Stimulated activated CD8-positive, alpha-beta memory T cell treated with anti-CD3 and anti-CD28 coated beads, Interleukin-2, amount 100 ng/mL, for 1 hour (primary cell): ENCODE data around the gene INO80C.

ENCODE experiments used
- DNase-seq, 2 donors: peaks; one replicate each; pipeline ENCODE4 v3.0.0-alpha.2; 2020; ENCODE audit warnings: low read depth in 2 of 2

Gene INO80C

DNA sequence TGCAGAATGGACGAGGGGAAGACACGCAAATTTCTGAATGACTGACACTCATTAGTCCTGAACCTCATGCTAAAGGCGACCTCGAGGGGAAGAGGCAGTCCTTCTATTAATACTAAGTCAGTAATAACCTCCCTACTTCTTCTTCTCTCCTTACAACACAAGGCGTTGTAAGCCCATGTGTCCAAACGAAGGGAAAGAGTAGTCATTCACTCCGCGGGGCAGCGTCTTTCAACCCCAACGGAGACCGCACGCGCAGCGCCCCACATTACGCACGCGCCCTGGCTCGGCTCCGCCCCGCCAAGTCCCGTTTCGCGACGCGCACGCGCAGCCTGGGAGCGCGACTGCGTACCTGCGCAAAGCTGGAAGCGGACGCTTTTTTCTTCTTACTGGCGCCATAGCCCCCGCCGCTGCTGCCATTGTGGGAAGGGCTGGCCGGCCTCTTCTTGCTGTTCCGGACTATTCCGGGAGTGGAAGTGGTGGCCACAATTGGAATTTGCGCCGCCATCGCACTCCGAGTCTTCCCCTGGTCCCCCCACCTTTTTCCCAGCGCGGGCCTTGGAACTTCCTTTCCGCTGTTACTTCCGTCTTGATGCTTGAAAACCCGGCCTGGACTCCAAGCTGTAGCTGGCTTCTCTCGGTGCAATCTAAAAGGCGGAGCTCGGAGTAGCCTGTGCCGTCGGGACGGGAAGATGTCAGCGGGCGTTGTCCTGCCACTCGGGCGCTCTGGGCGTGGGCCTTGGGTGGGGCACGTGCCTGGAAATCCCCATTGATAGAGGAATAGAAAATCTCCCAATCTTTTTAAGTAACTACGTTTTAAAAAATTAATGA is at the start of gene INO80C:
TSS of gene INO80C (minus strand) at position 591 of the 828 bp plus-strand sequence. CDS start at position 505, 86 bp downstream.
- DNase-seq, result peak; percentile 85 to 89

DNA sequence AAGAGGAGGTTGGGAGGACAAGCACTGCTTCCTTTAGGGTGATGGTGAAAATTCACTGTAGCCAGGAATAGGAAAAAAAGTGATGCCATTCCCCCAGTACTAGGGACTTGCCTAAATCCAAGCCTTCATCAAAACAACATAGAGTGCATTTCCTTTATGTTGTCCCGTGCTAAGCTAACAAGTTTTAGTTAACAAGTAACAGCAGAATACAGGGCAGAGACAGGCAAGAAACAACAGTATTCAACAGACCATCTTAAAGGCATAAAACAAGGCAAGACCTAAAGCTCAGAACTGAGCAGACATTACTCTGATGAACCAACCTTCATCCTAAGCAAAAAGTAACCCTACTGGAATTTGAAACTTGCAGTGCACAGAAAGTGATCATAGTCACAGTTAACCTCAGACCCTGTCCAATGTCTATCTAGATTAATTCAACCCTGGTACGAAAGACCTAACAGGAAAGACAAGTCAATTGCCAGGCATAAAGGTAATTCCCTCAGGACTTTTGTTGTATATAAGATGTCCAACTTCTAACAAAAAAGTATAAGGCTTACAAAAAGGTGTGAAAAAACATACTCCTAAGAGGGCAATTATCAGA is 49.3 kb upstream of the INO80C start:
- DNase-seq, result no peak

- DNase-seq, result no peak
These were observed 44.6 kb upstream of the INO80C start for GRCh38 chr18:35542356-35542755.

- no peak for DNase-seq
These were observed 37.5 kb upstream of the INO80C start for GRCh38 chr18:35535297-35535696.

DNA sequence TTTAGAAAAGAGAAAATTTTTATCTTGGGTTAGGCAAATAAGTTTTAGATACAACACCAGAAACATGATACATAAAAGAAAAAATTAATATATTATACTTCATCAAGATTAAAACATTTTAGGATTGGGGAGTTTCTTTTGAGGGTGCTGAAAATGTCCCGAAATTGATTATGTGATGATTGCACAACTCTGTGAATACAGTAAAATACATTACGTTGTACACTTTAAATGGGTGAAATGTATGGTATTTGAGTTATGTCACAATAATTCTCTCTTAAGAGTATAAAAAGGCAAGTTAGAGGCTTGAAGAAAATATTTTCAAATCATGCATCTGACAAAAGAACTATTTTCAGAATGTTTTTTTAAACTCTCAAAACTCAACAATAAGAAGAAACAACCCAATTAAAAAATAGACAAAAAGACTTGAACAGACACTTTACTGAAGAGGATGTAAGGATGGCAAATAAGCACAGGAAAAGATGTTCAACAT is 36.2 kb upstream of the INO80C start:
- no peak for DNase-seq

GRCh38 chr18:35528749-35529274 is 31.1 kb upstream of the INO80C start:
- DNase-seq, result no peak

- no peak for DNase-seq
These were observed 28.8 kb upstream of the INO80C start for GRCh38 chr18:35526495-35527059.

DNA sequence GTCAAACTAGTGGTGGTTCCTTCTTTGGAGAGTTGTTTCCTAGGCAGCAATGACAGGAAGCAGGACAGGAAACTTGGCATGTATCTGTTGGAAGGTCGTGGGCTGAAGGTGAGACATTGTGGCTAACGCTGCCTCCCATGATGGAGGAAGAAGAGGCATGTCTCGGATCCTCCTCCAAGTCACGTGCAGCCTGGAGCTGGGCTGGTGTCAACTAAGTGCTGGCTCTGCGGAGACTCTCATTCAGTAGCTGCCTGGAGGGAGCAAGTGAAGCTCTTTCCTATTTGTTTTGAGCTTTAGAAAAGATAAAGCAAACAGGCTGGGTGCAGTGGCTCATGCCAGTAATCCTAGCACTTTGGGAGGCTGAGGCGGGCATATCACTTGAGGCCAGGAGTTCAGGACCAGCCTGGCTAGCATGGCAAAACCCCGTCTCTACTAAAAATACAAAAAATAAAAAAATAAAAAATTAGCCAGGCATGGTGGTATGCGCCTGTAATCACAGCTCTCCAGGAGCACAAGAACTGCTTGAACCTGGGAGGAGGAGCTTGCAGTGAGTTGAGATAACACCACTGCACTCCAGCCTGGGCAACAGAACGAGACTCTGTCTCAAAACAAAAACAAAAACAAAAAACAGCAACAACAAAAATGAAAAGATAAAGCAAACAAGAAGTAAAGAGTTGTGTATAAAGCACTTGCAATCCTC is 28.2 kb upstream of the INO80C start:
- DNase-seq, result no peak

- no peak for DNase-seq
These were observed 26.5 kb upstream of the INO80C start for GRCh38 chr18:35524226-35524625.

GRCh38 chr18:35522130-35522959 is 24.6 kb upstream of the INO80C start:
- DNase-seq, result no peak

DNA sequence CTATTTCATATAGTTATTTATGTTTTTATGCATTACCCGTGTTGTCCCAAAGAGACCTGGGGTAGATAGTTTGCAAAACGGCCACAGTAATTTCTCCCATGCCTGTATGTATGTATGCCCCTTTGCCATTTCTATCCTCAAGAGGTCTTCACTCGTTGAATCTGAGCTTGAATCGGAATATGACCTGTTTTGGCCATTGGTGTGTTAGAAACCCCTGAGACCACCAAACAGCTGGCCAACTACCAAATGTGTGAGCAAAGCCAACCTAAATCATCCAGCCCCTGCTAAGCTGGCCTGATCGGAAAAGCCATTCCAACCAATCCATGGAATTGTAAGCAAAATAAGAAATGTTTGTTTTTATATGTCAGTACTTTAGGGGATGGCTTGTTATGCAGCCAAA is 23.4 kb upstream of the INO80C start:
- no peak for DNase-seq

- DNase-seq, result no peak
These were observed 21.6 kb upstream of the INO80C start for GRCh38 chr18:35519148-35519899.

GRCh38 chr18:35517715-35518114 is 20.0 kb upstream of the INO80C start:
- no peak for DNase-seq

- no peak for DNase-seq
These were observed 19.0 kb upstream of the INO80C start for GRCh38 chr18:35516789-35517188.

DNA sequence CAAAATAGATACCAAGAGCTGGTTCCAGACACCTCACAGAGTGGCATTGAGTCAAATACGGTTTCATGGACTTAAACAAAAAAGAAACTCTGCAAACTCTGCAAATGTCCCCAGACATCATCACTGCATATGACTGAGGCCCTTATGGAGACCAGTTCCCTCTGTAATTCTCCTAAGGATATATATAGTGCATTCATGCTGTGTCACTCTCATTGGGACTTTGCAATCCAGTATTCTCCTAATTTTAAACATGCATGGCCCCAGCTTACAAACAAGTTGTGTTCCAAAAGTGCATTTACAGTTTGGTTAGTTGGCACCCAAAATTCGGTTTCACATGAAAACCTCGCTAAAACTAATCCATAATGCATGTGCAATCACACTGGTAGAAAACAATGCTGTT is 18.6 kb upstream of the INO80C start:
- no peak for DNase-seq

GRCh38 chr18:35515460-35516130 is 17.8 kb upstream of the INO80C start:
- DNase-seq, result no peak

- no peak for DNase-seq
These were observed 17.1 kb upstream of the INO80C start for GRCh38 chr18:35514752-35515459.

DNA sequence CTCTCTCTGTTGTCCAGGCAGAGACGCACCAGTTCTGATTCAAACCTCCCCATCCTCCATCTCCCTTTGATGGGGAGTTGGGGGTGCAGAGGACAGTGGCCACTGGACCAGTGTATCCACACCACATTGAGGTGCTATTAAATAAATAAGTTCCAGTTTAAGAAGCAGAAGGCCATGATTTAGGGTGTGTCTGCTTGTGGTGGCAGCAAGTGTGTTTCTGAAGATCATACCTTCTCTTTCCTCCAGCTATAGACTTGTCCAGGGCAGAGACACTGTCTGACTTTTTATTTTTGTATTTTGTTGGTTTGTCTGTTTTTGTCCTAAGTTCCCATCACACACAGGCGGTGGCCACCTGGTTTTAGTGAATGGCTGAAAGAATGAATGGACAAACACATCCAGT is 16.5 kb upstream of the INO80C start:
- DNase-seq, result no peak
